Astrocyte of the cerebellum (primary cell): Measurements from ENCODE around the gene TMEM270.
"Not testable (repeated sequence)": the region's sequence is repeated elsewhere in the genome, so short reads cannot be mapped to it uniquely, and the experiment has no call there.

ENCODE experiments used
- DNase-seq: peaks from one replicate; pipeline ENCODE4 v3.0.0-alpha.2; 2011; ENCODE audit warnings: low read depth
- H3K4me3 ChIP-seq: 2 replicates; pipeline ENCODE4 v1.5.1; 2011; ENCODE audit warnings: mild to moderate bottlenecking, low read depth, low read length, moderate library complexity
- CTCF ChIP-seq: IDR thresholded peaks from 2 replicates; pipeline ENCODE4 v1.5.1; 2012; ENCODE audit warnings: low read length, low read depth, moderate library complexity, mild to moderate bottlenecking; ENCODE audit errors: missing control alignments
- in situ Hi-C: cut with HindIII; loops from 2 replicates; pipeline ENCODE4 v1.10.0; 2017; ENCODE audit warnings: low sequenced_read_pairs

Gene TMEM270

GRCh38 chr7:73831834-73832651 lies 28.9 kb upstream of the TMEM270 start:
- in situ Hi-C loops: loop anchor here (25.0 kb wide), 1 partner anchor 220 kb away; the partner anchor contains the start of gene MLXIPL
- no peak overlapping the region for H3K4me3 ChIP-seq
- no peak for TF ChIP-seq CTCF
- DNase-seq: no peak

- no peak for DNase-seq
- TF ChIP-seq CTCF: no peak
Measured at GRCh38 chr7:73832806-73833205, 28.2 kb upstream of the TMEM270 start.

GRCh38 chr7:73833251-73833919 lies 27.6 kb upstream of the TMEM270 start:
- no peak for TF ChIP-seq CTCF
- in situ Hi-C loops: loop anchor here (25.0 kb wide), 1 partner anchor 221 kb away; the partner anchor contains the start of gene MLXIPL
- no peak for DNase-seq
- H3K4me3 ChIP-seq: no peak overlapping the region

More at GRCh38 chr7:73832806-73833205, 28.2 kb upstream of the TMEM270 start:
- in situ Hi-C loops: loop anchor here (25.0 kb wide), 1 partner anchor 221 kb away; the partner anchor contains the start of gene MLXIPL
- H3K4me3 ChIP-seq: no peak overlapping the region

GRCh38 chr7:73834626-73835191 lies 26.2 kb upstream of the TMEM270 start:
- no peak for DNase-seq
- no peak overlapping the region for H3K4me3 ChIP-seq
- no peak for TF ChIP-seq CTCF
- in situ Hi-C loops: loop anchor here (25.0 kb wide), 1 partner anchor 222 kb away; the partner anchor contains the start of gene MLXIPL

- DNase-seq, H3K4me3 ChIP-seq: not testable (repeated sequence)
- in situ Hi-C loops: loop anchor here (25.0 kb wide), 1 partner anchor 225 kb away; the partner anchor contains the start of gene MLXIPL
Measured at GRCh38 chr7:73837167-73837566, 23.8 kb upstream of the TMEM270 start.

GRCh38 chr7:73838642-73839041 lies 22.3 kb upstream of the TMEM270 start:
- in situ Hi-C loops: loop anchor here (25.0 kb wide), 1 partner anchor 226 kb away; the partner anchor contains the start of gene MLXIPL
- no peak overlapping the region for H3K4me3 ChIP-seq
- TF ChIP-seq CTCF: no peak
- DNase-seq: no peak
